NB4 (cell line): ENCODE data around the gene DGKI.

Source experiments
- POLR2A ChIP-seq: IDR thresholded peaks from 2 replicates; pipeline ENCODE4 v1.6.1; 2011; ENCODE audit warnings: mild to moderate bottlenecking; ENCODE audit not compliant: insufficient read length; ENCODE audit errors: extremely low read depth
- TF ChIP-seq, protein P1 (sequence below): IDR thresholded peaks from one replicate; pipeline ENCODE4 v1.5.1; 2012; ENCODE audit warnings: low read depth, low read length

DNA sequence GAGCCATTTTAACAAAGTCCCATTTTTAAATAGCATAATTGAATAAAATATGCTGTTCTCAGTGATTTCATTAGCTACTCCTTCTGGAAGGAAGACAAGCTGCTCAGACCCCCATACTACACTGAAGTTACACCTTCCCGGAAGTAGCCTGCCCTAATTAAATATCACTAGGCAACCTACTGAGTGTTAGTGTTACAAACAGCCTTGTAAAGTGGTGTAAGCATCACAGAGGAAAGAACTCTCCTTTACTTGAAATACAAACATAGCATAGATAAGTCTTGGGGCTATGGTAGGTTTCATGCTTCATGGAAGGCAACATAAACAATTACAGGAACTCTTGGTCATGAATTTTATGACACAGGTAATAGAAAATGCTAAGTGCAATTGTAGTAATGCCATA lies 459.8 kb downstream of the DGKI start:
- TF ChIP-seq POLR2A, result no peak
- TF ChIP-seq, protein P1, sequence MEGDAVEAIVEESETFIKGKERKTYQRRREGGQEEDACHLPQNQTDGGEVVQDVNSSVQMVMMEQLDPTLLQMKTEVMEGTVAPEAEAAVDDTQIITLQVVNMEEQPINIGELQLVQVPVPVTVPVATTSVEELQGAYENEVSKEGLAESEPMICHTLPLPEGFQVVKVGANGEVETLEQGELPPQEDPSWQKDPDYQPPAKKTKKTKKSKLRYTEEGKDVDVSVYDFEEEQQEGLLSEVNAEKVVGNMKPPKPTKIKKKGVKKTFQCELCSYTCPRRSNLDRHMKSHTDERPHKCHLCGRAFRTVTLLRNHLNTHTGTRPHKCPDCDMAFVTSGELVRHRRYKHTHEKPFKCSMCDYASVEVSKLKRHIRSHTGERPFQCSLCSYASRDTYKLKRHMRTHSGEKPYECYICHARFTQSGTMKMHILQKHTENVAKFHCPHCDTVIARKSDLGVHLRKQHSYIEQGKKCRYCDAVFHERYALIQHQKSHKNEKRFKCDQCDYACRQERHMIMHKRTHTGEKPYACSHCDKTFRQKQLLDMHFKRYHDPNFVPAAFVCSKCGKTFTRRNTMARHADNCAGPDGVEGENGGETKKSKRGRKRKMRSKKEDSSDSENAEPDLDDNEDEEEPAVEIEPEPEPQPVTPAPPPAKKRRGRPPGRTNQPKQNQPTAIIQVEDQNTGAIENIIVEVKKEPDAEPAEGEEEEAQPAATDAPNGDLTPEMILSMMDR, result no peak
